Thyroid gland (tissue), 4 donors: ENCODE measurements around the gene ENAH.

Experiments used
- CTCF ChIP-seq, 6 experiments: fragments of 200-600 bp in 3 of 6; fragments of 450-650 bp in 3 of 6; sonication (generic) in 3 of 6; IDR thresholded peaks; one replicate each; pipeline ENCODE4 v1.5.1; 2016 to 2019; ENCODE audit warnings: antibody characterized with exemption in 6 of 6, mild to moderate bottlenecking in 2 of 6, inconsistent platforms in 1 of 6, moderate library complexity in 1 of 6
- POLR2A ChIP-seq, 2 donors: fragments of 450-650 bp; IDR thresholded peaks; one replicate each; pipeline ENCODE4 v1.6.1; 2017; ENCODE audit warnings: antibody characterized with exemption in 2 of 2, mild to moderate bottlenecking in 2 of 2, moderate library complexity in 1 of 2

DNA sequence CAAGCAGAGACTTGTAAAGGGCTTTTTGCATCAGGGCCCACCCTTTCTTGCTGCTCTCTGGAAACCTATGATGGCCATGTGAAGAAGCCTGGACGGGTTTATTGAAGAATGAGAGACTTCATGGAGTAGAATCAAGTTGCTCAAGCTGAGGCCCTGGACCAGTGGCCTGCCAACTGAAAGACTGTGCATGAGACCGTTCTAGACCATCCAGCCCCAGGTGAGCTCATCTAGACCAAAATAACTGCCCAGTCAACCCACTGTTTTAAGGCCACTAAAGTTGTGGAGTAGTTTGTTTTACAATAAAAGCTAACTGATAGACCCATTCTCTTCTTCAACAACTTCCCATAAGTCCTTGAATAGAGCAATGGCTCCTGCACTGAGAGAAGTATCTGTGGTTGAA, 11.8 kb upstream of the ENAH start:
- TF ChIP-seq CTCF (IDR thresholded peaks at IDR 0.05) (no peak), POLR2A (IDR thresholded peaks at IDR 0.05) (no peak)
